ENCODE data around the gene FGF4.

The FGF4 gene

GRCh38 chr11:69807106-69807815, 32.1 kb upstream of the FGF4 start:
- no peak for DNase-seq (ENCODE audit: low spot score)

DNA sequence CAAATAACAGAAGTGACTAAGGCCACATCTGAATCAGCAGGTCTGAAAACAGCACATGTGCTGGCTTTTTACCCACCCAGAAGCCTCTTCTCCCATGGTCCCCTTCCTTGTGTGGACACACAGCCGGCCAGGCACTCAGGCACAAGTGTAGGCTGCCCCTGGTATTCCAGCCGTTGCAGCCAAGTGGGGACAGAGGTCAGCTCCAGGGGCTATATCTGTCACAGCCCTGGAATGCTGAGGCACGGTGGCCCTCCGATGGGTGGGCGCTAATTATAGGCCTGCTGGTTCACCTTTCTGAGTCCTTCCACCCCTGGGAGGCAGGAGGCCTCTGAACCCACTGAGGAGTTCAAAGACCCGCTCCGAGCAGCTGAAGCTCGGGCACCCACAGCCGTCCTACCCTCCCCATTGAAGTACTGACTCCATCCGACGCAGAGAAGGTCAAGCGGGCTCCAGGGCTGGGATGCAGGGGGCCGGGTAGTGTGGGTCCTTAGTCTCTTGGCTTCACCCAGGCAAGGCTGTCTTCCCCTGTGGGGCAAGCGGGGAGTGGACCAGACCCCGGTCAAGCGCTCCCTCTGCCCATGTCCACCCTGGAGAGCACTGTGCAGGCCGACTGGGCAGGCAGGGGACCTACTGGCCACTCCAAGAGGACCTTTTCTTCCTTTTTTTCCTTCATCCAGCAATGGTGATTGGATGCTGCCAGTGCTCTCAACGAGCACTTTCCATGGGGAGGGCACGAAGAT, 29.8 kb upstream of the FGF4 start:
- DNase-seq (ENCODE audit: low spot score), result no peak

- no peak for DNase-seq (ENCODE audit: low spot score)
Observed at GRCh38 chr11:69803604-69804218, 28.6 kb upstream of the FGF4 start.

- DNase-seq (ENCODE audit: low spot score), result no peak
Observed at GRCh38 chr11:69803022-69803421, 27.9 kb upstream of the FGF4 start.

GRCh38 chr11:69802590-69802989, 27.4 kb upstream of the FGF4 start:
- no peak for DNase-seq (ENCODE audit: low spot score)

- peak; percentile 4 for DNase-seq (ENCODE audit: low spot score)
Observed at GRCh38 chr11:69801513-69802335, 26.6 kb upstream of the FGF4 start.

DNA sequence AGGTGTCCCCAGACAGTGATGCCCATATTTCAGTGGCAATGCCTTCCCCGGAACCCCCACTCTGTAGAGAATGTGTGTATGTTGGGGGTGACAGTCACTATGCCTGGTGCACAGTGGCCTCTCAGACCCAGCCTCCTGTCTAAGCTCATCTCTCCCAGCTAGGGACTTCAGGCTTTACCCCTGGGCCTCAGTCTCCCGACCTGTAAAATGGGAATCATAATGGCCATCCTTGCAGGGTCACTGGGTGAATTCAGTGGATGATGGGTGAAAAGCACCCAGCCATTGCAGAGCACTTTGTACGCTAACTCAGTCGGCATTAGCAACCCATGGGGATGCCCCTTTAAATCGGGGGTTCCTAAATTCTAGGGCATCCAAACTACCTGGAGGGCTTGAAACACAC, 25.1 kb upstream of the FGF4 start:
- no peak for DNase-seq (ENCODE audit: low spot score)

DNA sequence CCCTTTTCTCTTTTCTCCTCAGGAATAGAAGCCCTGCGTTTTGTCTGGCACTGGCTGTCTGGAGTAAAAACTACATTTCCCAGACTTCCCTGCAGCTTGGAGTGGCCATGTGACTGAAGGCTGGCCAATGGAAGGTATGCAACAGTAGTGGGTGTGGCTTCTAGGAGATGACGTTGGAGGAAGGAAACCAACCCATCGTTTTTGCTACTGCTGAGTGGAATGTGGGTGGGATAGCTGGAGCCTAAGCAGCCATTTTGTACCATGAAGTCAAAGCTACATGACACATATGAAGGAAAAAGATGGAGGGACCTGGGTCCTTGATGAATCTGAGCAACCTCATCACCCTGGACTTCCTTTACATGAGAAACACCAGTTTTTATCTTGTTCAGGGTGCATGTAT, 24.4 kb upstream of the FGF4 start:
- peak; percentile 6 for DNase-seq (ENCODE audit: low spot score)

DNA sequence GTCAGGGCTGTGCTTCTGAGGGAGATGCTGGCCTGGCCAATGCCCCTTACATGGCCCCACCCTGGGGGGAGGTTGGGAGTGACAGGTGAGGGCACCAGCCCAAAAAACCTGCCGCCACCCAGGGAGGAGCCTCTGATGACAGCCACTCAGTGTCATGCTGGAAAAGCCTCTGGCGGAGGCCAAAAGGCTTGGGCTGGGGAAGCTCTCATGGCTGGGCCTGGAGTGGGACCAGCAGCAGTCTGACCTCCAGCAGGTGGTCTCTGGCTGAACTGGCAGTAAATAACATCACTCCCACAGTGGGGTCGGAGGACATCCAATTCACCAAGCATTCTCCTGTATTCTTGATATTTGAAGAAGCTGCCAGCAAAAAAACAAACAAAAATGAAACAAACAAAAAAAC, 24.0 kb upstream of the FGF4 start:
- no peak for DNase-seq (ENCODE audit: low spot score)

- no peak for DNase-seq (ENCODE audit: low spot score)
Observed at GRCh38 chr11:69797737-69798528, 22.8 kb upstream of the FGF4 start.

- no peak for DNase-seq (ENCODE audit: low spot score)
Observed at GRCh38 chr11:69797156-69797555, 22.0 kb upstream of the FGF4 start.

- DNase-seq (ENCODE audit: low spot score), result no peak
Observed at GRCh38 chr11:69796063-69796462, 20.9 kb upstream of the FGF4 start.

DNA sequence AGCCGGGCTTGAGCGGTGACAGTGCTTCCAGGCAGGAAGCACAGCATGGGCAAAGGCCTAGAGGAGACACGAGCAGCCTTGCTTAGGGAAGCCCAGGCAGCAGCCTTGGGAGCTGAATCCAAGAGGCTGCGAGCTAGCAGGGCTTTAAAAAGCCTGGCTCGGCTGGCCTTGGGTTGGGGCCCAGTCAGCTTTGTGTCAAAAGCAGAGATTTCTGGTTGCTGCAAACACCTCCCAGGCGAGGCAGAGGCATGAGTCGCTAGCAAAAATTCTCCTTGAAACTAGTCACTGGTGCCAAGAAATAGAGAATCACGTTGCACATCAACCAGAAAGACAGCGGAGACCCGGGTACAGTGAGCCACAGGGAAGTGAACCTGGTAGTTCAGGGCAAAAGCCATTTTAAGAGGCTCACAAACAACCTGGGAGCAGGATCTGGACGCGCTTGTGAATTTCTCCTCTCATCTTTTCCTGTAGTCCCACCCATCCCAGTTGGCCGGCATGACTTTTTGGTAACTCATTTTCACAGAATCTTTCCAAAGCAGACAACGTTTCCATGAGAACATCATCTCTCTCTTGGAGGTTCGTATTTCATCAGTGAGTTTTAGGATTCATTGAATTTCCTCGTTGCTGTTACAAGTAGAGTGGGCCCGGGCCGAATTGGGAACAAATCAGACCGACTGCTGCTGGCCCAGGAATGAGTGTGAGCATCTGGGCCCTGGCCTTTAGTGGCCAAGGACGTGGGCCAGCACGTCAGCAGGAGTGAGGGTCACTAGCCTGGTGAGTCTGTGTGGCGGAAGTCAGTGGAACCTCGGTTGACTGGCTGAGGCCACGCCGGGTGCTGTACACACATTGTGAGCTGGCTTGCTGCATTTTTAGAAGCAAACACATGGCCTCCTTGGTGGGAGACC, 16.4 kb upstream of the FGF4 start:
- DNase-seq (ENCODE audit: low spot score), result no peak

DNA sequence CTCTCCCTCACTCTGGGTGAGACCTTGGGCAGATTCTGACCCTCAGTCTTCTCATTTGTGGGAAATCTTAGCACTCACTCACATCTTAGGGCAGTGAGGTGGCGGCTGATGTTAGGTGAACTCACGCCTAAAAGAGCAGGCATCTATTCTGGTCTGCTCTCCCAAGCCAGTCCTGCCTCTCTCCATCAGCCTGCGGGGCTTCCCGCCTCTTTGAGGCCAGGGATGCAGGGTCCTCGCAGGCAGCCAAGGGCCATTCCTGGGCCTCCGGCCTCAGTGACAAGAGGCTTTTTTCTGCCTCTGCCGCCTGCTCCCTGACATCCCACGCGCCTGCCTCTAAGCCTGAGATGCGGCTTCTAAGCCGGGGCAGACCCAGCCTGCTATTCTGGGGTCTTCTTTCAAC, 13.8 kb upstream of the FGF4 start:
- DNase-seq (ENCODE audit: low spot score), result no peak

DNA sequence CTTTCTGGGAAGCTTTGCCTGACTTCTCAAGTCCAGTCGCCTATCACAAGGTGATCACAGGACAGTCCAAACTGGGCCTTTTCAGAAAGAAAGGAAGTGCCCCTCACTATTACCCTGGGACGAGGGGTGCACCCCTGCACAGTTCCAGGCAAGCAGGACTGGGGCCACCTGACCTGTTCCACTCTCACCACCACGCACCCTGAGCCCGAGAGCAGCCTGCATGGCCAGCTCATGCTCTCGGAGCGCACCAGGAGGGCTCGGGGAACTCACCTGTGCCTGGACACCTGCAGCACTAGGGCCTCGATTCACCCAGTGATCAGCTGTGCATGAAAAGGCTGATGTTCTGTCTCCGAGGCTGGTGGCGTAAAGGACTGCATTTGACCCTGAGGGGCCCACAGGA, 12.8 kb upstream of the FGF4 start:
- DNase-seq (ENCODE audit: low spot score), result no peak

- DNase-seq (ENCODE audit: low spot score), result no peak
Observed at GRCh38 chr11:69787457-69787856, 12.3 kb upstream of the FGF4 start.

DNA sequence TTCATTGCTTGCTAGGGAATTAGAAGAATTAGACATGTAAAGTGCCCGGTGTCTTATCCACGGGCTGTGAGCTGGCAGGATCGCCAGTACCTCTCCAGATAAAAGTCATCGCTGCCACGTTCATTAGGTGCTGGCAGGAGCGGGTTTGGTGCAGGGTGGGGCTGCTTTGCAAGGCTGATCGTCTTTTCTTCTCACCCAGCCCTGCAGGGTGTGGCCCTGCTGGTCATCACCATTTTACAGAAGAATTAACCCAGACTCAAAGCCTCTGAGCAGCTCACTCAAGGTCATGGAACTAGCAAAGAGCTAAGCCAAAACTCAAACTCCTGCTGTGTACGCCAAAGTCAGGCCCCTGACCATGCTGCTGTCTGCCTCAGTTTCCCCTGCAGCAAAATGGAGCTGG, 6.1 kb upstream of the FGF4 start:
- no peak for DNase-seq (ENCODE audit: low spot score)

GRCh38 chr11:69778373-69778772, 3.2 kb upstream of the FGF4 start:
- no peak for DNase-seq (ENCODE audit: low spot score)

GRCh38 chr11:69774354-69775162, 583 bp downstream of the FGF4 start:
- DNase-seq (ENCODE audit: low spot score), result no peak
